Sciatic nerve (tissue), 2 donors: ENCODE measurements around the gene RTL1. TPM values are rescaled to one million over a fixed set of nuclear protein-coding genes. Genes with fewer than 3 reads are reported as not detected.

Experiments used
- ATAC-seq: fragments of 200-7000 bp; cut with Tn5 transposase; one replicate; pipeline ENCODE4 v1.9.1; 2020; ENCODE audit warnings: mild to moderate bottlenecking, moderate library complexity
- DNase-seq: peaks from one replicate; pipeline ENCODE4 v3.0.0-alpha.2; 2020; ENCODE audit warnings: low spot score
- intact Hi-C: fragments of 100-400 bp; cut with DNase I; formaldehyde crosslinking; loops from one replicate; pipeline ENCODE4 v1.14.2; 2022
- total RNA-seq: library from RNA; stranded (reverse); fragmentation: NEBNext Ultra II Directional; extraction: Animal tissue kit (Norgen Biotek cat#: 25700); gene quantifications from one replicate; pipeline ENCODE4 v1.2.1, GENCODE V29; 2021
- donor health status: DM: no; HTN: no; CAD: no.
- donor health status: DM: no; HTN: no; CAD: no.

The RTL1 gene
- total RNA-seq, 1 donor from 2014 or later = not detected

DNA sequence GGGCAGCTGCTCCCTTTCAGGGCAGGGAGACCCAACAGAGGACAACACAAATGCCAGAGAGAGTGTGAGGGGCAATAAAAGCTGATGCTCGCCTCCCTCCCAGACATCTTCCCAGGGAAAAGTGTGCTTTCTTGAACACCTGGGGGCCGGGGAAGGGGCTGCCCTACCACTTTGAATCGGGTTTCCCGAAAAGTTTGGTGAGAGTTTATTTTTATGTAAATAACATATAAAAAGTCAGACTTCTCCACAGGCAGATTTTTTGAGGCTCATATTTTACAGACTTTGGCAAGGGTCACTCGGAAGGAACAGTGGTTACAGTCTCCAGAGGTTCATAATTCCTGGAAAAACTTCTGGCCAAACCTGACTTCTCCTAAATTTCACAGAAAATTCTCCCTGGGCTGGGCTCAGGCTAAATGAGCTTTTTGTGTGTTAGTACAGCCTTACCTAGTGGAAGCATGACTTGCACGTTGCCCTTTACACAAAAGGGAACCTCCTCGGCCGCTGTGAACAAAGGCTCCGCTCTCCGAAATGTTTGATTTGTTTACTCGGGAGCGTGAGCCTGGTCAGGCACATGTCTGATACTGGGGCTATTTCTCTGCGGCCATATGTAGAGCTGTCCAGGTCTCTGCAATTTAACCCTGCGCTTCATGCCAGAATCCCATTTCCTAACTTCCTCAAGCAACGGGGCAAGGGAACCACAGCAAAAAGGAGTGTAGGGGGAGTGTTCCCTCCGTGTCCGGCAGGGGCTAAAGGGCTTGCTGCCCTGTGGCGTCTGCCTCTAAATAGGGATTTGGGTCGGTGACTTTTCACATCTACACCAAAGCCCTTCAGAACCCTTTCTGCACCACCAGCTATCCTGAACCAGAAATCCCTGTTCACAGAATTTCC lies 3.4 kb downstream of the RTL1 start:
- ATAC-seq (peak; percentile 93), DNase-seq (peak; percentile 61)
- intact Hi-C loops = no loop called here

DNA sequence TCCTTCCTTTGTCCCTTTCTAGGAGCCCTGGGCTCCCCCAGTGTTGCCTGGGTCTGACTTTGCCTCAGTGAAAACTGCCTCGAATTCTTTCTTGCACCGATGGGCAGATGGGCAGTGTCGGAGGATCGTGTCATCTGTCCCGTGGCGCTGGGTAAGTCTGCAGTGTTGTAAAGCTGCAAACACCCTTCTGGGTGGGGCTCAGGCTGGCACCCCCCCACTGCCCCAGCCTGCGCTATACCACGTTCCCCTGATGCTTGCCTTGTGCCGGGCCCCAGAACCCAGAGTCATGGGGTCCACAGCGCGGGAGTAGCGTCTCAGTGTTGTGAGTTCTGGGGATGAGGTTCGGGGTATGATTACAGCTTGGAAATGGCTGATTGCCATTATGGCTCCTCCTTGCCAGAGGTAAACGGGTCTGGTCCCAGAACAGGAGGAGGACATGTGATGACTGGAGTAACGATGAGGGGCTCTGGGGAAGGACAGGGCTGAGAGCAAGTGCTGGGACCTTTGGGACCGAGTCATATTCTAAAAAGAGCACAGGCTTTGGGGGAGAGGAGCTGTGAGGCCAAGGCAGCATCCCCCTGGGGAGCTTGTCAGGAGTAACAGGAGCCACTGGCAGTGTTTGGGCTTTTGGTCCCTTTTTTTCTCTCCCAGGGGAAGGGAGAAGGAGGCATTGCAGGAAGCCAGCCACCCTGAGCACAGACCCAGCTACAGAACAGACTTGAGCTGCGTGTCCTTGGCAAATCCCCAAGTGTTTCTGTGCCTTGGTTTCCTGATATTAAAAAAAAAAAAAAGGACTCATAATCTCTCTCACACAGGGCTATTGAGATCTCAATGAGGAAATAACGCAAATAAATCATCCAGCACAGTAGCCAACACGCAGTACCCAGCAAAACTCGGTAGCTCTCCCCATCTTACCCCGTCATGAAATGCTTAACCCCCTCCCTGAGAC lies 4.3 kb downstream of the RTL1 start:
- ATAC-seq (peak; percentile 68), DNase-seq (peak; percentile 58)
- intact Hi-C loops = no loop called here

DNA sequence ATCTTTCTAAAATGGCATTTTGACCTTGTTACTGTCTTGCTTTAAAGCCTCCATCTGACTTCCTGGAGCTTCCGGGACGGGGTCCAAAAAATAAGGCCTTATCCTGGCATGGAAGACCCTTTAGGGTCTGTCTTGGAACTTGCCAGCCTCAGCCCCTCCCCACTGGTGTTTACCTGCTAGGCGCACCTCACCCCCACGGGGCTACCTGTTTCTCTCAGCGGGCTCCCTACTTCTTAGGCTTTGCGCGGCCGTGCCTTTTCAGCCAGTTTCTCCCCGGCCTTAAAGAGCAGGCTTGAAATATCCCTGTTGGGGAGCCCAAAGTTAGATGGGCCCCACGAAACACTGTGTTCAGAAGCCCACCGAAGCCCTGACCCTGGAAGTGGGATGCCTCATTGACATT lies 5.1 kb downstream of the RTL1 start:
- no peak for ATAC-seq
- intact Hi-C loops = no loop called here
- peak; percentile 51 for DNase-seq

DNA sequence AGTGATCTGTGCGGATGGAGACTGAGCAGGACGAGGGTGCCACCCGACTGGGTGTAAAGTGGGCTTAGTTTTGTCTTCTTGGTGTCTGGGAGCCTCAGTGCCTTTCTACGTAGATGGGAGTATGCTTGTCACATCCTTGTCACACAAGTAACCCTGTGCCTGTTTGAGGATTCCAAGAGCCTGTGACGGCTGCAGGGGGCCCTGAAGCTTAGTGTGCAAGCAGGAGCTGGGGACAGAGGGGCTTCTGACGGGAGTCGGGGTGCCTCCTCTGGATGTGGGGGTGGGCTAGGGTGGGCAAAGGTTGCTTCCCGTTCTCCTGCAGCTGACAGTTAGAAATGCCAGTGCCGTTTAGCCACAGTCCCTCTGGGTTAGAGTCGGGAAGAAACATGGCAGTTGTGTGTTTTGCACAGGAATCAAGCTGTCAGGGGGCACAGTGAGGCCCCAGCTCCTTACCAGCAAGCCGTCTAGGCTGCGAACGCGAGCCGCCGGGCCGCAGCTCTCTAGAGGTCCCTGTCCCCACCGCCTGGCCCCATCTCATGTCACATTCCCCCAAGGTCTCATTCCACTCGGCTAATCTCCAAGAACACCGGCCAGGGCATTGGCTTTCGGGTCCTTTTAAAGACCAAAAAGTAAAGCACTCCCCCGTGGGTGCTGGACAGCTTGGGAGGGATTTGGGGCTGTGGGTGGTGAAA lies 7.0 kb downstream of the RTL1 start:
- DNase-seq (peak; percentile 45), ATAC-seq (no peak)
- intact Hi-C loops = no loop called here

DNA sequence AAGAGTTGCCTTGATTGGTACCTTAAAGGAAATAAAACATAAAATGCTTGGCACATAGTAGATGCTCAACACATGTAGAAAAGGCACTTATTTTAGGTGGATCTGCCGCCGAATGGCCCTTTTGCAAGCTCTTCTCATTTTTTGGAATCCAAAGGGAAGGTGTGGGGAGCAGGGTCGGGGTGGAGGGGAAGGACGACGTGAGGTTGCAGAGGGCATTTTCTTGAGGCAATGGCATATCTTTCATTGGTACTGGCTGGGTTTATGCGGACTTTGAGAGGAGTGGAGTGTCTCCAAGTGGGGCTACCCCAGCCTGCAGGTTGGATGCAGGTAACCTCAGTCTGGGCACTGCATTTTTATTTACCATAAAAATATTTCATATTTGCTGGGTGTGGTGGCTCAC lies 8.1 kb downstream of the RTL1 start:
- DNase-seq = no peak
- no peak for ATAC-seq
- intact Hi-C loops = no loop called here

DNA sequence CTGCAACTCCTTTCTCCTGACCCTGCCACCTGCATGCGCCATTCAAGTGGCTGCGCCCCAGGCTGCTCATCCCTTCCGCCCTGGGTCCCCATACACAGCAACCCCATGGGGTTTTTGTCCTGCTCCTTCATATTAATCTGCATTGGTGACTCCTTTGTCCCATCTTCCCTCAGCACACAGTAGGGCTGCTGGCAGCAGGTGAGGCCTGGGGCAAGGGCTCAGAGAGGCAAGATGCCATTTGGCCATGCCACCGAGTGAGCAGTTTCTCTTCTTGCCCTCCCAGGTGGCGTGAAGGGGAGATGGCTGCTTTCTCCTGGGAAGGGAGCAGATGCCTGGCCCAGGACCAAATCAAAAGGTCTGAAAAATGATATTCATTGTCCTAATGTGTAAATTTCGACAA lies 9.1 kb downstream of the RTL1 start:
- DNase-seq = peak; percentile 14
- ATAC-seq = no peak
- intact Hi-C loops = no loop called here

DNA sequence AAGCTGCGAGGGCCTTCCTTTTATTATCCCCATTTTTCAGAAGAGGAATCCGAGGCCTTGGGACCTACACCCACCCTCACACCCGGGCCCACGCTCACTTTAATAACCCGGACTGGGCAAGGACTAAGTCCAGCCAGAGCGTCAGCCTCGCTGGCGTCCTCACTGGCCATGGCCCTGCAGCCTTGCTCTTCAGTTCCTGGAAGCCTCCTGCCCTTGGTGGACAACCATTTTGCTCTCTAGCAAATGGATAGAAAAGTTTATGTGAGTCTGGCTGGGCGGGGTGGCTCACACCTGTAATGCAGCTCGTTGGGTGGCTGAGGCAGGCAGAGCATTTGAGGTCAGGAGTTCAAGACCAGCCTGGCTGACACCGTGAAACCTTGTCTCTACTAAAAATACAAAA lies 9.8 kb downstream of the RTL1 start:
- intact Hi-C loops = no loop called here
- ATAC-seq = no peak
- DNase-seq = peak; percentile 25

DNA sequence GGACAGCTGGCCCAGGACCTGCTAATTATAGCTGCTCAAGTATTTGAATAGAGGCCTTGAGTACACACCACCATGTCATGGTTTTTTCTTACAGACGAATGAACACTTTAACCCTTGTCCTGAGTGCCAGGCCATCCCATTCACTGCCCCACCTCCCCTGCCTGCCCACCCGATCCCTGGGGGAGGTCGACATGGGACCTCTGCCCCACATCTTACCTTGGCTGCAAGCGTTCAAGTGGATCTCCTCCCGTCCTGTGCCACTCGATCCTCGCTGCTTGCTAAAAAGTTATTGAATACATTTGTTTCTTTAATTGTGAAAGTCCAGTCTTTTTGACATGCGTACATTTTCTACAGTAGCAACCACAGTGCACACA lies 10.3 kb downstream of the RTL1 start:
- intact Hi-C loops = no loop called here
- DNase-seq (peak; percentile 40), ATAC-seq (no peak)

DNA sequence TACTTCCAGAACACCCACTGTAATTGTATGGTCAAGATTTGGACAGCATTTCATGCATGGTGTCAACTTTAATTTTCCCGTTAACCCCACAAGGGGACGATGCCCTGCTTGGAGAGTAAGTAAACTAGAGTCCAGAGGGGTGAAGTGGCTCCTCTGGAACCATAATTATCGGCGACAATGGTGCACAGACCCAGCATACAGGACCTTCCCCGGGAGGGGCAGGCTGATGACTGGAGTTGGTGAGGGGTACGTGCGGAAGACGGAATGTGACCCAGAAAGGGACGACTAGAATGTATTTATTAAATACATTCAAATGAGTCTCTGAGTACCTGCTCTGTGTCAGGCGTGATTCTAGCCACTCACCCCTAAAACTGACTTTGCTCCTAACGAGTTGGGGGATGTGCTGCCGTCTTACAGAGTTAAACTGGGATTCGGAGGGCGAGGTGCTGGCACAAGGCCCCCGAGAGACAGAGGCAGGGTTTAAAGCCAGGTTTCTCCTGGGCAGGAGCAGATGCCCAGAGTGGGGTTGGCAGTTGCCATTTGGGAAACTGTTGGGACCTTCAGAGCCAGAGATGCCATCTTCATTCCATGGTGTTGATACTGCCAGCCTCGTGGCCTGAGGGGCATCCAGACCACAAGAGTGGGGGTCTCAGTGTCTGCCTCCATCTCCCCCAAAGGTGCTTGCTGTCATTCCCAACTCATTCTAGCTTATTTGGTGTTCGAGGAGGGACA lies 10.9 kb downstream of the RTL1 start:
- DNase-seq (peak; percentile 27), ATAC-seq (no peak)
- intact Hi-C loops = no loop called here

DNA sequence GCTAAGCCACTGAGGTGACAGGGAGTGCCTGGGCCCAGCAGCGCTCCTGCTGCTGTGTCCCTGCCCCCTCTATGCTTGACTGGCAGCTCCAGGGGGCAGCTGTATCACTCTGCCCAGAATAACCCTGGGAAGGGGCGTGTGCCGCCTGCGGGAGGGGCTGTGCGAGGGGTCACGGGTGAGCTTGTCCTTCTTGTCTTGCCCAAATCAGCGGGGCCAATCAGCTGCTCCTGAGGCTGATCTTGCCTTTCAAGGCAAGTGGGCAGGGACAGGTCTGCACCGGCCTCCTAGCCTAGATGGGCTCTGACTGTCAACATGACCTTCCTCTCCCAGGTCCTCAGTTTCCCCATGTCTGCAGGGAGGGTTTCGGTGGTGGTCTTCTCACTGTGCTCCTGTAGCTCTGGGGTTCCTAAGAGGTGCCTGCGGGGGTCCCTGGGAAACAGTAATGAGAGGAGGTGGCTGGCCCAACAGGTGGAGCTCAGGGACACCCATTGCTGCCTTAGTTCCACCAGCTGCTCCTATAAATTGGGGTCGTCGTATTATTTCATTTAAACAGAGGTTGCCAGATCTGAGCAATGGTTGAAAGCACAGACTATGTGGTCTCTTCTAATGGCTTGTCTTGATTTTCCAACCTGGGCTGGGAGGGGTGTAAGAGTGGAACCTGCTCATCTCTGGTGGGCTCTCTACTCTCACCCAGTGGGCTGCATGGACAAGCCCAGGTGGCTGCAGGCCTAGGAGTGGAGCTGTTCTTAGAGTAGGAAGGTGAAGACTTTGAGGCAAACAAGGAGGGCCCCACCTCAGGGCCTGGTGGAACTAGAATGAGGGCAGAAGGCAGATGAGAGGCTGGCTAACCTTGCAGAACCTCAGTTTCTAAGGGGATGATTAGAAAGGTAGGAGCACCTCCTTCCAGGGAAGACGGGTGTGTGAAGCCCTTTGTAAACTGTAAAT lies 11.7 kb downstream of the RTL1 start:
- ATAC-seq (no peak), DNase-seq (peak; percentile 48)
- intact Hi-C loops = no loop called here

DNA sequence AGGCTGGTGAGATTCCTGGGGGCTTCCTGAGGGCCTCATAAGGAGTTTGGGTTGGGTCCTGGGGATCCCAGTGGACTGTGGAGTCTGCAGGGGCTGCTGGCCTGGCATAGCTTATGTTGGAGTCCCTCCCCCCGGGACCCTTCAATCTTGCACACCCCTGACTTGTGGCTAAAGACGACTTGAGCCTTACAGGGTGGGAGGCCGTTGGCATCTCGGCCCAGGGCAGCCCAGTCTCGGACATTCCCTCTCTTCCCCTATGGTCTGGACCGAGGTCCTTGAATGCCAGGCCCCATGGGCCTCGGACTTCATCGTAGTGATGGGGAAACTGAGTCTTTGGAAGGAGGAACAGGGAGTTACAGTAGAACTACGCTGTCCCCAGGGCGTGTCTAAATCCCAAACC lies 12.5 kb downstream of the RTL1 start:
- DNase-seq (peak; percentile 36), ATAC-seq (no peak)
- intact Hi-C loops = no loop called here

DNA sequence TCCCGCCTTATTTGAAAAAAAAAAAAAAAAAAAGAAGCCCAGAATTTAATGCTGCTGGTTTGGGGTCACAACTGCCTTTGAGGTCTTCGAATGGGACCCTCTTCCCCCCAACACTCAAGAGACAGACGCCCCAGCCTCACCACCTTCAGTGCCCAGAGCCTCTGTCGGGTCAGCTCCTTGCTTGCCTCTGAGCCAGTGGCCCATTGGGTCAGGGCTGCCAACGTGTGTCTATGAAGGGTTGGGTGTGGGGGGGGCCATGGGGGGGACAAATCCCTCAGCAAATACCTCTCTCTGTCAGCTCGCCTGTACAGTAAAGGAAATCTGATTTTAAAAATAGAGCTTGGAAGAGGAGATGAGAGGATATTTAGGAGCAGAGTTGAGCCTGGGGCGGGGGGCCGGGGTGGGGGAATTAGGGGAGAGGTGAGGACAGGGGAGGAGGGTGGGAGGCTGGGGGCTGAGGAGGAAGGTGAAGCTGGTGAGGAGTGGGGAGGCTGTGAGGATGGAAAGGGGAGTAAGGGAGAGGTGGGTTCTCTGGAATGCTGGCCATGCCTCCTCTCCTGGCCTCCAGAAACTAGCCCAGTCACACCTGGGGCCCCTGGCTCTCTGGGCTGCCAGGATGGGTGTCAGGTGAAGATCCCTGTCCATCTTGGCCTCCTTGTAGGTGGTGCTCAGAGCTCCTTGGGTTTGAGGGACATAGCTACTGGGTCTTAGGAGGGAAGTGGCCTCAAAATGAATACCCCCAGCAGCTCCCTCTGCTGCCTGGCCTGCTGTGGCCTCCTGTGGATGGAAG lies 13.3 kb downstream of the RTL1 start:
- ATAC-seq = no peak
- DNase-seq = peak; percentile 54
- intact Hi-C loops = no loop called here

DNA sequence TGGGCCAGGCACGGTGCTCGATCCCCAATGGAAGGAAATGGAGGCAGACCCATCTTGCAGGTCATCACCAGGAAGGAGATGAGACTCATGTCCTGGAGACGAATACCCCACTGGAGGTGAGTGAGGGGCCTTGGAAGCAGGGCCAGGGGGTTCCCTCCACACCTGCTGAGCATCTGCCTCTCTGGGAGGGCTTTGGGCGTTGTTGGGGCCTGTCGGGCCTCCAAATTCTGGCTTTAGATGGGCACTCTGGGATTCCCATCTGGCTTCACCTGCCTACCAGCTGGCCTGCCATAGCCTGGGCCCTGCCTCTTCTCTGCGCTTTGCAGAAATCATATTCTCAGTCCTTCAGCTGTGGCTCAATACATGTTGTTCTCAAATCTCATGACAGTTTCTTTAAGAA lies 13.9 kb downstream of the RTL1 start:
- ATAC-seq (no peak), DNase-seq (no peak)
- intact Hi-C loops = no loop called here

DNA sequence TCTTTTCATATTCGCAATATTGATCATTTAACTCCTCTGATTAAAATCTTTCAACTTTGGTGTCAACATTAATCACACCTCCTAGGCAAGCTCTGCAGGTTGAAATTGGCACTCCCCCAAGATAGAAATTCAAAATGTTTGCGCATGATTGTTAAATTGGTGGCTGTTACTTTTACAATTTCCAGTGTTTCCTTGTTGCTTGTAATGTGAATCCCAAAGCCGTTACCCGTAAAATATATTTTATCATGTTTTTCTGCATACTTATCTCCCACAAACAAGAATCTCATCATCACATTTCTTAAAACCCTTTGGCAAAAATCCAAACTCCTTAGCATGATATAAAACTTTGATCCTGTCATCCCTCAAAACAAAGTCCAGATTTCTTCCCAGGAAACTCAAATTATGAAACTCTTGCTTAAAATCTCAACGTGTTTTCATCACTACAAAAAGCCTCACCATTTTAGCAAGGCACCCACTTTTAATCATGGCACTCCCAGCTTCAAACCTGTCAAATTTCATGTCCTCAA lies 14.7 kb downstream of the RTL1 start:
- no peak for DNase-seq
- ATAC-seq = no peak
- intact Hi-C loops = no loop called here

DNA sequence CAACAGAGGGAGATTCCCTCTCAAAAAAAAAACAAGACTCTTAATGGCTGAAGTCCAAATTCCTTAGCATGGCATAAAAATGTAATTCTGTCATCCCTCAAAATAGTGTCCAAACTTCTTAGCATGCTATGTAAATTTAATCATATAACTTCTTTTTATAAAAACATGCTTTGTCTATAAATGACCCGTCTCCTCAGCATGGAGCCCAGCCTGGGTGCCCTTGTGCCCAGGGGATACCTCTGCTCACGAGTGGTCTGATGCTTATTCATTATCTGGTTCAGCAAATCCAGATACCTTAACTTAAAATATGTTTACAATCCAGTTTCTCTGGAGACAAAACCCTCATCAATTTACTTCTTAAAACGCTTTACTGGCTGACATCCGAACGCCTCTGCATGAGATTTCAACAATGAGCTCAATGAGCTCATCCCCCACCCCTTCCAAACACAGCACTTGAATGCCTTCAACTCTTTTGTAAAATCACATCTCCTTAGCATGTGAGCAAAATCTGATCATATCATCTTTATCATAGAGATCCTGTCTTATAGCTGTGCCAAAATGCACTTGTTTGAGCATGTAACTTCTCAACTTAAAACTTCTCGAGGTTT lies 15.7 kb downstream of the RTL1 start:
- peak; percentile 31 for DNase-seq
- ATAC-seq = no peak
- intact Hi-C loops = no loop called here

DNA sequence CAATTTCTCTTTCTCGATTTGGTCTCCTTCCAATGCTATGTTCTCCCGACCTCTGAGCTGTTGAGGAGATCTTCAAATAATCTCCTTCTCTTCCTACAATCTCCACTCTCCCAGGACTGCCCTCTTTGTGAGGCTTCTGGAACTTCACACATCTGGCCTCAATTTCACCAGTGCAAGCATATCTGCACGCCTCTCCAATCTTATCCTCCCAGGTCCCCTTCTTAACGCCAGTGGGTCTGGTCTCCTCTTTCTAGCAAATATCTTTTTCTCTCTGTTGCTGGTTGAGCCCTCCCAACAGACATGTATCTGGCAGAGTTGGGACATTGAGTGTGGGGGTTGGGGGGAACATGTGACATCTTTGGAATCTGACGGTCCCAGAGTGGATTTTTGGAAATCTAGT lies 17.9 kb downstream of the RTL1 start:
- ATAC-seq (peak; percentile 60), DNase-seq (no peak)
- intact Hi-C loops = no loop called here
